HFFc6 (cell line): ENCODE data around the gene RFX6. TPM values are rescaled to one million over a fixed set of nuclear protein-coding genes. Genes with fewer than 3 reads are reported as not detected.

Experiments used
- DNase-seq: peaks from one replicate; pipeline ENCODE4 v3.0.0-alpha.2; 2018
- H3K27ac Mint-ChIP-seq: 2 replicates; pipeline ENCODE4 v1.8.0; 2020; ENCODE audit warnings: mild to moderate bottlenecking, mixed read lengths
- H3K27me3 Mint-ChIP-seq: 2 replicates; pipeline ENCODE4 v1.8.0; 2021; ENCODE audit warnings: mild to moderate bottlenecking, moderate library complexity, mixed read lengths; ENCODE audit not compliant: insufficient read depth
- H3K36me3 Mint-ChIP-seq: 2 replicates; pipeline ENCODE4 v1.8.0; 2021; ENCODE audit warnings: low read depth, mixed read lengths
- H3K4me1 Mint-ChIP-seq: 2 replicates; pipeline ENCODE4 v1.8.0; 2020; ENCODE audit warnings: low read depth, mixed read lengths
- H3K4me3 Mint-ChIP-seq: 2 replicates; pipeline ENCODE4 v1.8.0; 2020; ENCODE audit warnings: mild to moderate bottlenecking, moderate library complexity, mixed read lengths
- H3K9me3 Mint-ChIP-seq: 2 replicates; pipeline ENCODE4 v1.8.0; 2020; ENCODE audit warnings: mild to moderate bottlenecking, mixed read lengths
- total RNA-seq, 6 experiments: library from RNA; stranded (reverse); fragmentation: NEBNext Ultra II Directional; extraction: Animal tissue kit (Norgen Biotek cat#: 25700); gene quantifications; 2 replicates in 1 of 6; 3 replicates in 5 of 6; pipeline ENCODE4 v1.2.3, GENCODE V29; 2021
- TF ChIP-seq, protein P1 (sequence below): fragments of 200-600 bp; sonication (generic); IDR thresholded peaks from 2 replicates; pipeline ENCODE4 v1.5.0; 2021; ENCODE audit warnings: antibody characterized with exemption, mild to moderate bottlenecking

The RFX6 gene
- total RNA-seq, 6 experiments from 2014 or later, result not detected

DNA sequence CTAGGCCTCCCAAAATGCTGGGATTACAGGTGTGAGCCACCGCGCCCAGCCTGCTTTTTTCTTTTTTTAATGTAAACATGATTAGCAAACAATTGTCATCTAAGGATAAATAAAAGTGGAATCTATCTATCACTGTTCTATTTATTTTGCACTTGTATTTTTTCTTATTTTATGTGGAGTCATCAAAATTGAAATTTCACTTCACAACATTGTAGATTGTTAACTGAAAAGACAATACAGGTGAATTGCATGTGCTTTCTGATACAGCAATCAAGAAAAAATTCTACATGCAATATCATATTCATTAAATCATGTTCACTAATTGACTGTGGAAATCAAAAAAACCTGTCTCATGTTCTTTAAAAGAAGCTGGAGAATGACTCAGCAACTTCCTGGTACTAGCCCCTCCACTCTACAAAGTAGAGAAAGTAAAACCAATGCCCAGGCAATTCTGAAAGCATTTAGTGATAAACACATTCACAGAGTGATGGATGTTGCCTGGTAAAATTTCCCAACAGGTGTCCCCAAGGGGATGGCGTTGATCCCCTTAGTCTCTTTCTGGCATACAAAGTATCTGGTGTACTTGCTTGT lies 10.7 kb upstream of the RFX6 start:
- no peak for DNase-seq
- Mint-ChIP-seq H3K27ac (no peak overlapping the region), H3K4me1 (no peaks in the 10 kb centered on the region), H3K36me3 (no peaks in the 10 kb centered on the region), H3K27me3 (no peaks in the 10 kb centered on the region), H3K4me3 (no peak overlapping the region), H3K9me3 (no peaks in the 10 kb centered on the region)
- TF ChIP-seq, protein P1, sequence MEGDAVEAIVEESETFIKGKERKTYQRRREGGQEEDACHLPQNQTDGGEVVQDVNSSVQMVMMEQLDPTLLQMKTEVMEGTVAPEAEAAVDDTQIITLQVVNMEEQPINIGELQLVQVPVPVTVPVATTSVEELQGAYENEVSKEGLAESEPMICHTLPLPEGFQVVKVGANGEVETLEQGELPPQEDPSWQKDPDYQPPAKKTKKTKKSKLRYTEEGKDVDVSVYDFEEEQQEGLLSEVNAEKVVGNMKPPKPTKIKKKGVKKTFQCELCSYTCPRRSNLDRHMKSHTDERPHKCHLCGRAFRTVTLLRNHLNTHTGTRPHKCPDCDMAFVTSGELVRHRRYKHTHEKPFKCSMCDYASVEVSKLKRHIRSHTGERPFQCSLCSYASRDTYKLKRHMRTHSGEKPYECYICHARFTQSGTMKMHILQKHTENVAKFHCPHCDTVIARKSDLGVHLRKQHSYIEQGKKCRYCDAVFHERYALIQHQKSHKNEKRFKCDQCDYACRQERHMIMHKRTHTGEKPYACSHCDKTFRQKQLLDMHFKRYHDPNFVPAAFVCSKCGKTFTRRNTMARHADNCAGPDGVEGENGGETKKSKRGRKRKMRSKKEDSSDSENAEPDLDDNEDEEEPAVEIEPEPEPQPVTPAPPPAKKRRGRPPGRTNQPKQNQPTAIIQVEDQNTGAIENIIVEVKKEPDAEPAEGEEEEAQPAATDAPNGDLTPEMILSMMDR, result no peak

DNA sequence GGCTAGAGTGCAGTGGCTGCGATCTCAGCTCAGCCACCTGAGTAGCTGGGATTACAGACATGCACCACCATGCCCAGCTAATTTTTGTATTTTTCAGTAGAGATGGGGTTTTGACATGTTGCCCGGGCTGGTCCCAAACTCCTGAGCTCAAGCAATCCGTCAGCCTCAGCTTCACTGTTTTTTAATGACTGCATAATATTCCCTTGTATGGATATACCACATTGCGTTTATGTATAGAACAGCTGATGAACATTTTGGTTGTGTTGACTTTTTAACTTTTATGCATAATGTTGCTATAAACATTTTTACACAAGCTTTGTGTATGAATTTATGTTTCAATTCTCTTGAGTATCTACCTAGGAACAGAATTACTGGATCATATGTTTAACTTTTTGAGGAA lies 4.3 kb upstream of the RFX6 start:
- TF ChIP-seq, protein P1, result no peak
- Mint-ChIP-seq H3K9me3 (no peaks in the 10 kb centered on the region), H3K4me3 (no peak overlapping the region), H3K36me3 (no peaks in the 10 kb centered on the region), H3K27ac (no peak overlapping the region), H3K4me1 (0 out of 2 replicates have a peak, but pooled peaks cover 8% of the 10 kb centered on the region), H3K27me3 (peaks cover 10% of the 10 kb centered on the region)
- no peak for DNase-seq

DNA sequence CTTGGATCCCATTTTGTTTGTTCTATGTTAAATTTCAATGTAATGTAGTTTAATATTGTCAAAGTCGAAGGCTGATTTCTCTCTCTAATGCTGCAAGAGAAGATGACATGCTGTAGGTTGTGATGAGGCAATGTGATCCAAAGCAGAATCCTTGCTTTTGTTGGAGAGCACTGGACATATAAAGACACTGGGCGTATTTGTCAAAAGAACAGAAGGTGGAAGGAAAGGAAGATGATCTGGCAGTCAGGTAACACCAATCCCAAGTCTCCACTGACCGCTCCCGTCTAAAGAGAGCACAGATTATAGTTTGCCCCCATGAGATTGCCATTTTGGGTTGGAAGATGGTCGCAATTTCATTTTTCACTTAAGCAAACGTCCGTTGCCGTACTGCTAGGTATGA lies 935 bp upstream of the RFX6 start:
- H3K4me1 Mint-ChIP-seq, result 0 out of 2 replicates have a peak, but pooled peaks cover 8% of the 10 kb centered on the region
- H3K27ac Mint-ChIP-seq, result no peak overlapping the region
- no peaks in the 10 kb centered on the region for H3K9me3 Mint-ChIP-seq
- H3K4me3 Mint-ChIP-seq, result no peak overlapping the region
- TF ChIP-seq, protein P1, result no peak
- peaks cover 11% of the 10 kb centered on the region for H3K27me3 Mint-ChIP-seq
- H3K36me3 Mint-ChIP-seq, result no peaks in the 10 kb centered on the region
- no peak for DNase-seq

DNA sequence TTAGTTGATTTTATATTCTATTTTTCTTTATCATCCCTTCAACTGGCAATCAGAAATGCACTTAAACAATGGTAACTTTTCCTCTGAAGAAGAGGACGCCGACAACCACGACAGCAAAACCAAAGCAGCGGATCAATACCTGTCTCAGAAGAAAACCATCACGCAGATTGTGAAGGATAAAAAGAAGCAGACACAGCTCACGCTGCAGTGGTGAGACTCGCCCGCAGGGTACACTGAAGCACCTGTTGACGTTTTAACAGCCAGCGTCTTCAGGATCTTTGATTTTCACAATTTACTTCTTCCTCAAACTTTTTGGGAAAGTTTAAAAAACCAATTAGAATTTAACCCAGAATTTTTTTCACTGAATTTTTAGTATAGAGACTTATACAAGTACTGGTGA lies 701 bp downstream of the RFX6 start:
- no peak overlapping the region for H3K27ac Mint-ChIP-seq
- no peak overlapping the region for H3K4me3 Mint-ChIP-seq
- peaks cover 11% of the 10 kb centered on the region for H3K27me3 Mint-ChIP-seq
- TF ChIP-seq, protein P1, result no peak
- H3K4me1 Mint-ChIP-seq, result peaks cover 8% of the 10 kb centered on the region; the same call in 1 of the 2 replicates
- H3K36me3 Mint-ChIP-seq, result no peaks in the 10 kb centered on the region
- DNase-seq, result no peak
- H3K9me3 Mint-ChIP-seq, result no peaks in the 10 kb centered on the region

DNA sequence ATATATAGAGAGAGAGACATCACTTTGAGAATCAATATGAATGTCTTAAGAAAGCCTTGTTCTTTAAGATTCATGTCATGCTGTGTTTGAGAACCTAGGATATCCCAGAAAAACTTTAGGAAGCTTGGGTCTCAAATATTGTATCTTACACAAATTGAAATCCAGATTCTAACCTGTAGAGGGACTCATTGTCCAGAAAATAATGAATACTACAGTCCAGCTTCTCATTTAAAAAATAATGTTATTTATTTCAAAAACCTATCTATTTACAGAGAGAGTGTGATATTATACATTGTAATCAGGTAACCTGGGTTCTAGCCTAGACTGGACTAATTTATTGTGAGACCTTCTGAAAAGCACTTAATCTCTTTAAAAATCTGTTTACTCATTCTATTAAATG lies 4.2 kb downstream of the RFX6 start:
- DNase-seq, result no peak
- Mint-ChIP-seq H3K9me3 (no peaks in the 10 kb centered on the region), H3K4me1 (peaks cover 16% of the 10 kb centered on the region; the same call in 1 of the 2 replicates), H3K4me3 (no peak overlapping the region), H3K36me3 (no peaks in the 10 kb centered on the region), H3K27ac (no peak overlapping the region), H3K27me3 (peaks cover 11% of the 10 kb centered on the region)
- TF ChIP-seq, protein P1, result peak; percentile 44
